ENCODE results near the gene PREB. TPM values are rescaled to one million over a fixed set of nuclear protein-coding genes. Genes with fewer than 3 reads are reported as not detected.

The PREB gene
- polyA plus RNA-seq, 2 of the 4 experiments (the other 2 are of a cell fraction) = 58.2 to 79.9 TPM

- ATAC-seq (peak in 1 of 2 experiments; percentile 24; a peak in 2 of 6 replicates), DNase-seq (ENCODE audit: low read depth in 1 of 2, low spot score in 1 of 2) (no peak), FAIRE-seq (no peak)
- Histone ChIP-seq H3K4me3 (no peak overlapping the region), H3K27ac (no peak overlapping the region), H3K4me1 (no peaks in the 10 kb centered on the region), H3K4me2 (no peak overlapping the region), H3K9me3 (no peaks in the 10 kb centered on the region)
- ChIA-PET POLR2A (no interaction called here), CTCF (interaction anchor here (1.1 to 12.0 kb wide), 10 partner anchors 8 to 212 kb away, joined by 3 to 197 read pairs (median 6); partner anchors contain the start of genes EMILIN1, KHK and TRIM54)
- 84% methylated on average over 5 of the region's 5 CpGs for WGBS (ENCODE audit: missing lambda C conversion rate)
- TF ChIP-seq, protein P1, sequence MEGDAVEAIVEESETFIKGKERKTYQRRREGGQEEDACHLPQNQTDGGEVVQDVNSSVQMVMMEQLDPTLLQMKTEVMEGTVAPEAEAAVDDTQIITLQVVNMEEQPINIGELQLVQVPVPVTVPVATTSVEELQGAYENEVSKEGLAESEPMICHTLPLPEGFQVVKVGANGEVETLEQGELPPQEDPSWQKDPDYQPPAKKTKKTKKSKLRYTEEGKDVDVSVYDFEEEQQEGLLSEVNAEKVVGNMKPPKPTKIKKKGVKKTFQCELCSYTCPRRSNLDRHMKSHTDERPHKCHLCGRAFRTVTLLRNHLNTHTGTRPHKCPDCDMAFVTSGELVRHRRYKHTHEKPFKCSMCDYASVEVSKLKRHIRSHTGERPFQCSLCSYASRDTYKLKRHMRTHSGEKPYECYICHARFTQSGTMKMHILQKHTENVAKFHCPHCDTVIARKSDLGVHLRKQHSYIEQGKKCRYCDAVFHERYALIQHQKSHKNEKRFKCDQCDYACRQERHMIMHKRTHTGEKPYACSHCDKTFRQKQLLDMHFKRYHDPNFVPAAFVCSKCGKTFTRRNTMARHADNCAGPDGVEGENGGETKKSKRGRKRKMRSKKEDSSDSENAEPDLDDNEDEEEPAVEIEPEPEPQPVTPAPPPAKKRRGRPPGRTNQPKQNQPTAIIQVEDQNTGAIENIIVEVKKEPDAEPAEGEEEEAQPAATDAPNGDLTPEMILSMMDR (IDR thresholded peaks at IDR 0.05) = no peak
- TF ChIP-seq KDM5A (IDR thresholded peaks at IDR 0.05) = no peak
- no peak for TF ChIP-seq KDM1A (IDR thresholded peaks at IDR 0.05; ENCODE audit: low read depth)
These were observed 32.1 kb downstream of the PREB start for GRCh38 chr2:27102329-27102728.

GRCh38 chr2:27100036-27100435 is 34.4 kb downstream of the PREB start:
- TF ChIP-seq GATA3 (IDR thresholded peaks at IDR 0.05; ENCODE audit: borderline replicate concordance) (no peak), CHD4 (IDR thresholded peaks at IDR 0.05; ENCODE audit: borderline replicate concordance) (no peak), ZNF302 (CRISPR knock-in tag; IDR thresholded peaks at IDR 0.05) (no peak), E2F6 (IDR thresholded peaks at IDR 0.05; ENCODE audit: borderline replicate concordance, low read depth) (no peak), FOSB (CRISPR knock-in tag; IDR thresholded peaks at IDR 0.05) (no peak), EHMT2 (IDR thresholded peaks at IDR 0.05; ENCODE audit: low read depth) (no peak), POLR2A (IDR thresholded peaks at IDR 0.05; ENCODE audit: low read length) (no peak), RARB (CRISPR knock-in tag; IDR thresholded peaks at IDR 0.05) (no peak), CBX8 (IDR thresholded peaks at IDR 0.05) (no peak), ZC3H11A (IDR thresholded peaks at IDR 0.05) (no peak), CHD2 (IDR thresholded peaks at IDR 0.05; ENCODE audit: low read length, partially characterized antibody) (no peak), PHF8 (IDR thresholded peaks at IDR 0.05; ENCODE audit: borderline replicate concordance, low read depth) (no peak), NR3C1 (IDR thresholded peaks at IDR 0.05) (no peak), CEBPB (IDR thresholded peaks at IDR 0.05) (no peak), KDM5A (IDR thresholded peaks at IDR 0.05) (no peak), POLR2AphosphoS2 (conservative IDR thresholded peaks at IDR 0.05; ENCODE audit: low read length) (no peak)
- TF ChIP-seq, protein P2, sequence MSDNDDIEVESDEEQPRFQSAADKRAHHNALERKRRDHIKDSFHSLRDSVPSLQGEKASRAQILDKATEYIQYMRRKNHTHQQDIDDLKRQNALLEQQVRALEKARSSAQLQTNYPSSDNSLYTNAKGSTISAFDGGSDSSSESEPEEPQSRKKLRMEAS (IDR thresholded peaks at IDR 0.05) = no peak
- TF ChIP-seq, protein P3, sequence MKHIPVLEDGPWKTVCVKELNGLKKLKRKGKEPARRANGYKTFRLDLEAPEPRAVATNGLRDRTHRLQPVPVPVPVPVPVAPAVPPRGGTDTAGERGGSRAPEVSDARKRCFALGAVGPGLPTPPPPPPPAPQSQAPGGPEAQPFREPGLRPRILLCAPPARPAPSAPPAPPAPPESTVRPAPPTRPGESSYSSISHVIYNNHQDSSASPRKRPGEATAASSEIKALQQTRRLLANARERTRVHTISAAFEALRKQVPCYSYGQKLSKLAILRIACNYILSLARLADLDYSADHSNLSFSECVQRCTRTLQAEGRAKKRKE (CRISPR knock-in tag; IDR thresholded peaks at IDR 0.05; ENCODE audit: low read depth) = no peak
- TF ChIP-seq, protein P4, sequence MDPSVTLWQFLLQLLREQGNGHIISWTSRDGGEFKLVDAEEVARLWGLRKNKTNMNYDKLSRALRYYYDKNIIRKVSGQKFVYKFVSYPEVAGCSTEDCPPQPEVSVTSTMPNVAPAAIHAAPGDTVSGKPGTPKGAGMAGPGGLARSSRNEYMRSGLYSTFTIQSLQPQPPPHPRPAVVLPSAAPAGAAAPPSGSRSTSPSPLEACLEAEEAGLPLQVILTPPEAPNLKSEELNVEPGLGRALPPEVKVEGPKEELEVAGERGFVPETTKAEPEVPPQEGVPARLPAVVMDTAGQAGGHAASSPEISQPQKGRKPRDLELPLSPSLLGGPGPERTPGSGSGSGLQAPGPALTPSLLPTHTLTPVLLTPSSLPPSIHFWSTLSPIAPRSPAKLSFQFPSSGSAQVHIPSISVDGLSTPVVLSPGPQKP (IDR thresholded peaks at IDR 0.05; ENCODE audit: low read depth, low read length) = no peak
- TF ChIP-seq, protein P5, sequence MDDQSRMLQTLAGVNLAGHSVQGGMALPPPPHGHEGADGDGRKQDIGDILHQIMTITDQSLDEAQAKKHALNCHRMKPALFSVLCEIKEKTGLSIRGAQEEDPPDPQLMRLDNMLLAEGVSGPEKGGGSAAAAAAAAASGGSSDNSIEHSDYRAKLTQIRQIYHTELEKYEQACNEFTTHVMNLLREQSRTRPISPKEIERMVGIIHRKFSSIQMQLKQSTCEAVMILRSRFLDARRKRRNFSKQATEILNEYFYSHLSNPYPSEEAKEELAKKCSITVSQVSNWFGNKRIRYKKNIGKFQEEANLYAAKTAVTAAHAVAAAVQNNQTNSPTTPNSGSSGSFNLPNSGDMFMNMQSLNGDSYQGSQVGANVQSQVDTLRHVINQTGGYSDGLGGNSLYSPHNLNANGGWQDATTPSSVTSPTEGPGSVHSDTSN (IDR thresholded peaks at IDR 0.05) = no peak
- ATAC-seq (no peak), FAIRE-seq (no peak), DNase-seq (ENCODE audit: low read depth in 1 of 2, low spot score in 1 of 2) (no peak)
- H3K27ac ChIP-seq = no peak overlapping the region
- 79% methylated on average over 10 of the region's 10 CpGs for WGBS (ENCODE audit: missing lambda C conversion rate)
- no peaks in the 10 kb centered on the region for H3K9me3 ChIP-seq
- H3K4me2 ChIP-seq = no peak overlapping the region
- ChIA-PET POLR2A (interaction anchor here (1.0 kb wide), 1 partner anchor 15 kb away, joined by 4 read pairs; no protein-coding TSS in a partner anchor), CTCF (interaction anchor here (1.0 to 12.0 kb wide), 24 partner anchors 8 to 272 kb away, joined by 3 to 197 read pairs (median 6); partner anchors contain the start of genes EMILIN1, KHK, SLC30A3 and TRIM54)
- peaks cover 6% of the 10 kb centered on the region; the same call in 2 of the 3 replicates for H3K4me1 ChIP-seq
- no peak overlapping the region for H3K4me3 ChIP-seq
